ENCODE results near the gene ZBTB45.

GRCh38 chr19:58477130-58477529 is 42.5 kb downstream of the ZBTB45 start:
- TF ChIP-seq POLR2AphosphoS5 (IDR thresholded peaks at IDR 0.05; ENCODE audit: insufficient read depth, low read depth, low read length), result no peak
- no peak for TF ChIP-seq CTCF (IDR thresholded peaks at IDR 0.05; ENCODE audit: extremely low read depth in 1 of 2, insufficient read depth in 1 of 2, low read depth in 1 of 2, low read length in 2 of 2)
- TF ChIP-seq POLR2A (IDR thresholded peaks at IDR 0.05; ENCODE audit: low read depth, low read length), result no peak
- no peak for TF ChIP-seq EZH2 (IDR thresholded peaks at IDR 0.05; ENCODE audit: borderline replicate concordance, low read depth, low read length, severe bottlenecking)
- no peak for TF ChIP-seq FOS (IDR thresholded peaks at IDR 0.05; ENCODE audit: borderline replicate concordance, insufficient read depth, low read length)
- TF ChIP-seq GATA2 (IDR thresholded peaks at IDR 0.05; ENCODE audit: insufficient read depth, insufficient read length, low read depth, low read length), result no peak
- TF ChIP-seq JUN (IDR thresholded peaks at IDR 0.05; ENCODE audit: borderline replicate concordance, insufficient read depth, insufficient read length, low read depth), result no peak
- TF ChIP-seq, protein P1, sequence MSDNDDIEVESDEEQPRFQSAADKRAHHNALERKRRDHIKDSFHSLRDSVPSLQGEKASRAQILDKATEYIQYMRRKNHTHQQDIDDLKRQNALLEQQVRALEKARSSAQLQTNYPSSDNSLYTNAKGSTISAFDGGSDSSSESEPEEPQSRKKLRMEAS (IDR thresholded peaks at IDR 0.05; ENCODE audit: insufficient read depth, insufficient read length), result no peak
